GM18520 (cell line): ENCODE results near the gene TOM1L2.
"Not testable (repeated sequence)": the region's sequence is repeated elsewhere in the genome, so short reads cannot be mapped to it uniquely, and the experiment has no call there.

Experiments used
- ATAC-seq: cut with Tn5 transposase; IDR thresholded peaks from one replicate; pipeline ENCODE4 v1.9.1; 2021; ENCODE audit not compliant: unreplicated experiment

TOM1L2 gene

GRCh38 chr17:17811381-17812210 lies 160.6 kb downstream of the TOM1L2 start:
- ATAC-seq, result no peak

DNA sequence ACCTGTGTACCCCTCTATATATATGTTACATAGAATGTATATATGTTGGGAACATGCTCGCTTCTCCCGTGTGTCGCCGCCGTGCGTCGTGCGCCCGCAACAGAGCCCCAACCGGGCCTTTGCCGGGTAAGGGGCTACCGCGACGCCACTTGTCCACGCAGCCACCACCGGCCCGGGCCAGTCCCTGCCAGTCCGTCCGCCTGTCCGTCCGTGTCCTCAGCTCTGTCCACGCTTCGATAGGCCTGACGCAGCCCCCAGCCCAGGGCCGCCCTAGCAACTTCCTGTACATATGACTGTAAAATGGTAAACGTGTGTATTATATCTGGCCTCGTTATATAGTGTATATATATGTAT lies 161.3 kb downstream of the TOM1L2 start:
- ATAC-seq, result no peak

- ATAC-seq, result no peak
Observed at GRCh38 chr17:17810084-17810894, 161.9 kb downstream of the TOM1L2 start.

- ATAC-seq, result no peak
Observed at GRCh38 chr17:17809531-17810083, 162.6 kb downstream of the TOM1L2 start.

DNA sequence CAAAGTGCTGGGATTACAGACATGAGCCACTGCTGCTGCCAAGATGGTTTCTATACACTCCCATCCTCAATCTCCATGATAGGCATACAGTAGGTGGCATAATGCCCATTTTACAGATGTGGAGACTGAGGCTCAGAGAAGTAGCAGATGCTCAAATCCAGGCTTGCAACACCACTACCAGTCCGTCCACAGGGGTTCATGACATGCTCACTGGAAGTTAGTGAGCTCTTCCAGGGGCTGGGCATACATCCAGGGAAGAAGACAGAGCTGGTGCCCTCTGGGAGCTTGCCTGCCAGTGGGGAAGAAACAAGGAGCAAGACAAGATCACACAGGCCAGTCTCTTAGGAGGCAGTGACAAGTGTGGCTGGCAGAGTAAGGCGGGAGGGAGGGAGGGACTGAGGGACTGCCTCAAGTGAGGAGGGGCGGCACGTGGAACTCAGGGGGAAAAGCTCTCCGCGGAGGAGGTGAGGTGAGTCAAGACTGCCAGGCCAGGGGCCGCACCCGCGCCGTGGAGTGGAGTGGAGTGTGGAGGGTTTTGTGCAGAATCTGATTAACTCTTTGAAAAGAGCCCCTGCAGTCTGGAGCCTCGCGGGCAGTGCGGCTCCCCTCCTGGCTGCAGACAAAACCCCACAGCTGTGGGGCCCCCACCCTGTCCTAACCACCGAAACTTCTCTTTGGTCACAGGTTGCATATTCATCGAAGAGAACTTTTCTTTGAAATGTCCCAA lies 163.3 kb downstream of the TOM1L2 start:
- ATAC-seq, result no peak

DNA sequence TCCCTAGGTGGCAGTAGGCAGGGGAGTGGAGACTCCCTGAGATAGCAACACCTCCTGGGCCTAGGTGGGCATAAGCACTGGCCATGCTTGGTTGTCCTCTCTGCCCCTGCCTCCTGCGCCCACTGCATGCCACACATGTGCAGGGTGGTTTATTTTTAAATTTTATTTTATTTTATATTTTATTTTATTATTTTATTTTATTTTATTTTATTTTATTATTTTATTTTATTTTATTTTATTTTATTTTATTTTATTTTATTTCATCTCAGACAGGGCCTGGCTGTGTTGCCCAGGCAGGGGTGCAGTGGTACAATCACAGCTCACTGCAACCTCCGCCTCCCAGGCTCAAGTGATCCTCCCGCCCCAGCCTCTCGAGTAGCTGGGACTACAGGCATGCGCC lies 164.0 kb downstream of the TOM1L2 start:
- not testable (repeated sequence) for ATAC-seq

GRCh38 chr17:17807440-17807839 lies 164.8 kb downstream of the TOM1L2 start:
- ATAC-seq, result no peak

GRCh38 chr17:17806611-17807274 lies 165.5 kb downstream of the TOM1L2 start:
- no peak for ATAC-seq

- no peak for ATAC-seq
Observed at GRCh38 chr17:17806035-17806434, 166.2 kb downstream of the TOM1L2 start.

DNA sequence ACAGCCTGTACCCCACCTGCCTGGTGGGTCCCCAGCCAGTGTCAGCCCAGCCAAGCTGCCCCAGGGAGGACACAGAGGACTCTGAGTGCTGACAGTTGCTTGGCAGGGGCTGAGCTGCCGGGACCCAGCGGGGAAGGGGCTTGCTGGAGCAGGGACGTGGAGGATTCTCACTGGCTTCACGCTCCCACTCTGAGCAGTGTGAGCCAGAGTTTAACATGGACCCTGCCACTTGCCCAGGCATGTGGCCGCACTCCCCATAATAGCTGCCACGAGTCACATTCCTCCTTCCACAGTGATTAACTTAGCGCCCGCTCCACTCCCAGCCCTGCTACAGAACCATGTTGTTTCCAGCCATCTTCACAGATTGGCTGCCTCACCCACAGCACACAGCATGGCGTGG lies 166.6 kb downstream of the TOM1L2 start:
- ATAC-seq, result no peak

DNA sequence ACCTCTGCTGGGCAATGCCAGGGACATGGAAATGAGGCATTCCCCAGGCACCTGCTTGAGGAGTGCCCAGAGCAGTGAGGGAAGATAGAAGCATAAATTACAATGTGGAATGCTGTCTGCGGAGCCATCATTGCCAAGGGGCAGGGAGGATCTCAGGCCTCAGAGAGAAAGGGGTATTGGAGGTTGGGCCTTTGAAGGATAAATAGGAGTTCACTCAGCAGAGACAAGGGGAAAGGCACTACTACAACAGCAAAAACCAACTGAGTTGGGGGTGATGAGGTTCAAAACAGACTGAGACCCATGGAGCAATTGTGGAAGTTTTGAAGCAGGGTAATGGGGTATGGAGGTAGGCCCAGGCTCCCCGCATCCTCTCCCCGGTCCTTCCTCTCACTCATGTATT lies 168.2 kb downstream of the TOM1L2 start:
- no peak for ATAC-seq

DNA sequence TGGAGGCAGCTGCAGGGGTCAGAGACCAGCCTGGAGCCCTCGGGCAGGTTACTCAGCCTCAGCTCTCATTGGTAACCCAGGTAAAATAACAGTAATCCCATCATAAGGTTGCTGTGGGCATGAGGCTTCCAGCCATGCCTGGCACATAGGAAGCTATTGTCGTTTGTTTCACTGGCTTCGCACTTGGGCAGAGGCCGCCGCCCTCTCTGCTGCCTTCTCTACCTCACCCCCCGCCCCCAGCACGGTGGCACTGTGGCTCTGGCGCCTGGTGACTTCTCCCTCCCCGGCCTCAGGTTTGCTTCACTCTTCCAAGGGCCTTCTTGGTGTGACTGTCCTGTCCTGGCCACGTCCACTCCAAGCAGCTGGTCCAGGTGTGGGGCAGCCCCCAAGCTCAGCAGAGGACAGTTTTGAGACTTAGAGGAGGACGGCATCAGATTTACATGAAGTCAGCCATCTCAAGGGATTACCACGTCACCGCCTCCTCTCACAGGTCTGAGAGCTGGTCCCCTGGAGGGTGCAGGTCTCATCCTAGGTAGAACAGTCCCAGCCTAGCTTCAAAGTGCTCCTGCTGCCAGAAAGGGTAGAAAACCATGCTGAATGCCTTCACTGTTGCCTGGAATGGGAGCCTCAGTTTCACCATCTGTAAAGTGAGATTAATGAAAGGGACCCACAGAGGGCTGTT lies 170.3 kb downstream of the TOM1L2 start:
- no peak for ATAC-seq

- no peak for ATAC-seq
Observed at GRCh38 chr17:17800504-17801021, 171.6 kb downstream of the TOM1L2 start.

DNA sequence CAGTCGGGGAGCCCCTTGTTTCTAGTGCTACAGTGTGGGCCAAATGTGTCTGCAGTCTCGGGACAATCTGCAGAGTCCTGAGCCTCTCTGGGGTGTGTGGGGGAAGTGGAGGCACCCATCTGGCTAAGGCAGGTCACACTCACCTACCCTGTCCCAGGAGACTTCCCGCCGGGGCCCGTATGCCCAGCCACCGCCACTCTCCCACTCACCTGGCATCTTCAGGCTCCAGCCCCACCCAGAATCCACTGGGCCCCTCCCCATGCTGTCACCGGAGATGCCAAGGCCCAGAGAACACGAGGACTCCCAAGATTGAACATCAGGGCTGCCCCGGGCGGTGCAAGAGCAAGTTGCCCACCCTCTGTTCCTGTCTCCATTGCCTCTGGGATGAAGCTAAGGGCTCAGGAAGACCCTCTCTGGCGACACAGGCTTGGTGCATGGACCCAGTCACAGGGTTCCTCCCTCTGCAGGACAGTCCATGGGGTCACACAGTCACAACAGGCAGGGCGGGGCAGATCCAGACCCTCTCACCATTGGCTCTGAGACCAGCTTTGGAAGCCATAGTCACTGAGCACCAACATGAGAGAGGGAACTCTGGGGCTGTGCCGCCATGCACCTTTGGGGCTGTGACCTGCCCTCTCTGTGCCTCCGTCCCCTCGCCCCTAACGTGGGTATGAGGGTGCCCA lies 173.5 kb downstream of the TOM1L2 start:
- no peak for ATAC-seq

DNA sequence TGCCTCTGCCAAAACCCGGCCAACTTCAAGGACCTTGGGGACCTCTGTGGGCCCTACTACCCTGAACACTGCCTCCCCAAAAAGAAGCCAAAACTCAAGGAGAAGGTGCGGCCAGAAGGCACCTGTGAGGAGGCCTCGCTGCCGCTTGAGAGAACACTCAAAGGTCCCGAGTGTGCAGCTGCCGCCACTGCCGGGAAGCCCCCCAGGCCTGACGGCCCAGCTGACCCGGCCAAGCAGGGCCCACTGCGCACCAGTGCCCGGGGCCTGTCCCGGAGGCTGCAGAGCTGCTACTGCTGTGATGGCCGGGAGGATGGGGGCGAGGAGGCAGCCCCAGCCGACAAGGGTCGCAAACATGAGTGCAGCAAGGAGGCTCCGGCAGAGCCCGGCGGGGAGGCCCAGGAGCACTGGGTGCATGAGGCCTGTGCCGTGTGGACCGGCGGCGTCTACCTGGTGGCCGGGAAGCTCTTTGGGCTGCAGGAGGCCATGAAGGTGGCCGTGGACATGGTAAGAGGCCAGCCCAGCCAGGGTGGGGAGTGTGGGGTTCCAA lies 174.1 kb downstream of the TOM1L2 start:
- no peak for ATAC-seq

DNA sequence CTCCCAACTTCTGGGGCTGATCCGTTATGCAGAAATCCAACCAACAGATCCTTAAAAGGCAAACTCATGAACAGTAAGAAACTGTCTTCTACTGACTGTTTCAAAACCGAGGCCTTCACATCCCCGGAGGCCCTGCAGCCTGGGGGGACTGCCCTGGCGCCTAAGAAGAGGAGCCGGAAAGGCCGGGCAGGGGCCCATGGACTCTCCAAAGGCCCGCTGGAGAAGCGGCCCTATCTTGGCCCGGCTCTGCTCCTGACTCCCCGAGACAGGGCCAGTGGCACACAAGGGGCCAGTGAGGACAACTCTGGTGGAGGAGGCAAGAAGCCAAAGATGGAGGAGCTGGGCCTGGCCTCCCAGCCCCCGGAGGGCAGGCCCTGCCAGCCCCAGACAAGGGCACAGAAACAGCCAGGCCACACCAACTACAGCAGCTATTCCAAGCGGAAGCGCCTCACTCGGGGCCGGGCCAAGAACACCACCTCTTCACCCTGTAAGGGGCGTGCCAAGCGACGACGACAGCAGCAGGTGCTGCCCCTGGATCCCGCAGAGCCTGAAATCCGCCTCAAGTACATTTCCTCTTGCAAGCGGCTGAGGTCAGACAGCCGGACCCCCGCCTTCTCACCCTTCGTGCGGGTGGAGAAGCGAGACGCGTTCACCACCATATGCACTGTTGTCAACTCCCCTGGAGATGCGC lies 174.9 kb downstream of the TOM1L2 start:
- no peak for ATAC-seq

DNA sequence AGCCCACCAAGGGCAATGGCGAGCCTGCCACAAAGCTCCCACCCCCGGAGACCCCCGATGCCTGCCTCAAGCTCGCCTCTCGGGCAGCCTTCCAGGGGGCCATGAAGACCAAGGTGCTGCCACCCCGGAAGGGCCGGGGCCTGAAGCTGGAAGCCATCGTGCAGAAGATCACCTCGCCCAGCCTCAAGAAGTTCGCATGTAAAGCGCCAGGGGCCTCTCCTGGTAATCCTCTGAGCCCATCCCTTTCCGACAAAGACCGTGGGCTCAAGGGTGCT lies 175.5 kb downstream of the TOM1L2 start:
- no peak for ATAC-seq

- no peak for ATAC-seq
Observed at GRCh38 chr17:17795946-17796786, 176.0 kb downstream of the TOM1L2 start.
